ENCODE results near the gene KIF12. TPM values are rescaled to one million over a fixed set of nuclear protein-coding genes. Genes with fewer than 3 reads are reported as not detected.
A peak's percentile ranks its signal among the peaks of the same experiment; 100 is the strongest.
"Not testable (repeated sequence)": the region's sequence is repeated elsewhere in the genome, so short reads cannot be mapped to it uniquely, and the experiment has no call there.

KIF12 gene
- total RNA-seq, 1 donor from 2014 or later, result not detected

DNA sequence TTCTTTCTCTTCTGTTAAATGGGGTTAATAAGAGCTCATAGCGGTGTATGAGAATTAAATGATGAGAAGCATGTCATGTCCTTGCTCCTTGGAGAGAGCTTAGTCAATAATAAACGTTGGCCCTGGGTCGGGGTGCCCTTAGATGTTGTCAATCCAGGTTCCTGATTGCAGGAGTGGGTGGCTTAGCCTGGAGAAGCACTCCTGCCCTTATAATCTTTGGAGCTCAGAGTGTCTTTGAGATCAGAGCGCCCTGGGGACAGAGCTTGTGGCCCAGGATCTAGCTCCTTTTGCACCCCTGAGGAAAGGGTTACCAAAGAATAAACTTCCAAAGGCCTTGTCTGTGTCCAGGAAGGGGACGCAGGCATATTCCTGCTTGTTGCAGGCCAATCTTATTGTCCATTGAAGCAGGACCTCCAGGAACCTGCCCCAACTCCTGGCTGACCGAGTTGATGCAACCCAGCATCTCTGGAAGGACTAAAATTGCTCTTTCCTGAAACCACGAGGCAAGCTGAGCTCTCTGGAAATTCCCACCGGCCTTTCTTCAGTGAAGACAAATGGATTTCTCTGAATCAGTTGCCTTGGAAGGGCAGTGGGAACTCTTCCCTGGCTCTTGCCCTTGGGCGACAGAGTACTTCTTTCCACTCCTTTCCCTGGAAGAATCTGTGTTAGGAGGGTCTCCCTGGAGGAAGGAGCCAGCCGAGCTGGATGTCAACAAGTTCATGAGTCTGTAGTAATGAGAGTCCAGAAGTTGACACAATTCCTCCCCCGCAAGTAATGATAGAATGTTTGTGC lies 14.6 kb downstream of the KIF12 start:
- TF ChIP-seq, protein P1, sequence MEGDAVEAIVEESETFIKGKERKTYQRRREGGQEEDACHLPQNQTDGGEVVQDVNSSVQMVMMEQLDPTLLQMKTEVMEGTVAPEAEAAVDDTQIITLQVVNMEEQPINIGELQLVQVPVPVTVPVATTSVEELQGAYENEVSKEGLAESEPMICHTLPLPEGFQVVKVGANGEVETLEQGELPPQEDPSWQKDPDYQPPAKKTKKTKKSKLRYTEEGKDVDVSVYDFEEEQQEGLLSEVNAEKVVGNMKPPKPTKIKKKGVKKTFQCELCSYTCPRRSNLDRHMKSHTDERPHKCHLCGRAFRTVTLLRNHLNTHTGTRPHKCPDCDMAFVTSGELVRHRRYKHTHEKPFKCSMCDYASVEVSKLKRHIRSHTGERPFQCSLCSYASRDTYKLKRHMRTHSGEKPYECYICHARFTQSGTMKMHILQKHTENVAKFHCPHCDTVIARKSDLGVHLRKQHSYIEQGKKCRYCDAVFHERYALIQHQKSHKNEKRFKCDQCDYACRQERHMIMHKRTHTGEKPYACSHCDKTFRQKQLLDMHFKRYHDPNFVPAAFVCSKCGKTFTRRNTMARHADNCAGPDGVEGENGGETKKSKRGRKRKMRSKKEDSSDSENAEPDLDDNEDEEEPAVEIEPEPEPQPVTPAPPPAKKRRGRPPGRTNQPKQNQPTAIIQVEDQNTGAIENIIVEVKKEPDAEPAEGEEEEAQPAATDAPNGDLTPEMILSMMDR (IDR thresholded peaks at IDR 0.05; ENCODE audit: insufficient read depth, low read length, severe bottlenecking), result no peak
- H3K27me3 ChIP-seq (ENCODE audit: control insufficient read depth, insufficient read depth, low read length), result peaks cover 2% of the 10 kb centered on the region
- no peak overlapping the region for H3K4me3 ChIP-seq (ENCODE audit: low read depth, low read length)
- H3K36me3 ChIP-seq (ENCODE audit: control insufficient read depth, insufficient read depth, low read length), result no peaks in the 10 kb centered on the region
- no peak for FAIRE-seq
- DNase-seq (ENCODE audit: low read depth), result no peak

DNA sequence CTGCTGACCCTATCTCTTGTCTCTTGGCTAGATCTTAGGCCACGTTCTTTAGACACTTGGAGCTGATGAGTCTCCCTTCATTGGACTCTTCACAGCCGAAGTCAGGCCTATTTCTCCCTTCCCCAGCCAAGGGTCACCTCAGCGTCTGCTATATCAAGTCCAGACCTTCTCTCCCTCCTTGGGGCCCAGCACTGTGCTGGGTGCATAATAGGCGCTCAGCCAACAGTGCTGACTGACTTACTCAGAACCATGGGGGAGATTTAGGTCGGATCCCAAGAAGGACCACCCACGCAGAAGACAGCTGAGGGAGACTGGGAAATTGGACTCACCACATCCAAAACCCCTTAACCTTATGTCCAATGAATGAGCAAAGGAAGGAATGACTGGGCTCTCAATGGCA lies 15.4 kb downstream of the KIF12 start:
- DNase-seq (ENCODE audit: low read depth), result no peak

GRCh38 chr9:114082763-114083412 lies 16.2 kb downstream of the KIF12 start:
- not testable (repeated sequence) for H3K27me3 ChIP-seq (ENCODE audit: control insufficient read depth, insufficient read depth, low read length); FAIRE-seq; H3K36me3 ChIP-seq (ENCODE audit: control insufficient read depth, insufficient read depth, low read length); H3K4me3 ChIP-seq (ENCODE audit: low read depth, low read length); DNase-seq (ENCODE audit: low read depth)

More for the DNA sequence above, 15.4 kb downstream of the KIF12 start:
- peaks cover 2% of the 10 kb centered on the region for H3K27me3 ChIP-seq (ENCODE audit: control insufficient read depth, insufficient read depth, low read length)
- FAIRE-seq, result no peak
- H3K36me3 ChIP-seq (ENCODE audit: control insufficient read depth, insufficient read depth, low read length), result no peaks in the 10 kb centered on the region
- TF ChIP-seq, protein P1 (IDR thresholded peaks at IDR 0.05; ENCODE audit: insufficient read depth, low read length, severe bottlenecking), result no peak
- no peak overlapping the region for H3K4me3 ChIP-seq (ENCODE audit: low read depth, low read length)

DNA sequence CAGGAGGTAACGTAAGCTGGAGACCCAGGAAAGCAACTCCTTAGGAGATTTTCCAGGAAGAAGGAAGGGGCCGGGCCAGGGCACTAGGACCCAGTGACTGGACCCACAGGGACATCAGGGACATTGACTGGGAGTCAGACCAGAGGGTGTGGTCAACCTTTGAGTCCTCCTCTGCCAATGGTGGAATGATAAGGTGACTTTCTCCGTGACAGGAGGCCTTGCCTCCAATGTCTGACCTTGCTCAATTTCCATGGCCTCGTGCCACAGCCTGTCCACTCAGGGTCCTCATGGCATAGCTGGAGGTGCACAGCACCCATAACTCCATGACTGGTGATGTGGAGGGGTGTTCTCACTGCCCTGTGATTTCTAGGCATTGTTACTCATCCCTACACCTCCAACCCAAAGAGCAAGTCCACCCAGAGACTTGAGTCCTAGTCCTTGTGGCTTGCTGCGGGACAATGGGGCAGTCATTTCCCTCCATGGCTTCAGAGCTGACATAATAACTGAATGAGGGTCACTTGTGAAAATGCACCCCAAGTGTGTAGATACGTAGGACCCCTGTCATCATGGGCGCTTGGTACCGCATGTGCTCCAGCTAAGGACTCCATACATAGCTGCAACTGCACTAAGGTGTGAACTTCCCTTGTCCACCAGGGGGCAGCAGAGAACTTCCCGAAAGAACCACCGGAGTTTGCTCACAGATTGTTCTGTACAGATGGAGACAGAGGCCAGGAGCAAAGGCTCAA lies 16.9 kb downstream of the KIF12 start:
- Histone ChIP-seq H3K4me3 (ENCODE audit: low read depth, low read length) (no peak overlapping the region), H3K27me3 (ENCODE audit: control insufficient read depth, insufficient read depth, low read length) (peaks cover 4% of the 10 kb centered on the region), H3K36me3 (ENCODE audit: control insufficient read depth, insufficient read depth, low read length) (no peaks in the 10 kb centered on the region)
- TF ChIP-seq, protein P1 (IDR thresholded peaks at IDR 0.05; ENCODE audit: insufficient read depth, low read length, severe bottlenecking), result peak; percentile 90
- peak; percentile 73 for DNase-seq (ENCODE audit: low read depth)
- FAIRE-seq, result peak; percentile 89

DNA sequence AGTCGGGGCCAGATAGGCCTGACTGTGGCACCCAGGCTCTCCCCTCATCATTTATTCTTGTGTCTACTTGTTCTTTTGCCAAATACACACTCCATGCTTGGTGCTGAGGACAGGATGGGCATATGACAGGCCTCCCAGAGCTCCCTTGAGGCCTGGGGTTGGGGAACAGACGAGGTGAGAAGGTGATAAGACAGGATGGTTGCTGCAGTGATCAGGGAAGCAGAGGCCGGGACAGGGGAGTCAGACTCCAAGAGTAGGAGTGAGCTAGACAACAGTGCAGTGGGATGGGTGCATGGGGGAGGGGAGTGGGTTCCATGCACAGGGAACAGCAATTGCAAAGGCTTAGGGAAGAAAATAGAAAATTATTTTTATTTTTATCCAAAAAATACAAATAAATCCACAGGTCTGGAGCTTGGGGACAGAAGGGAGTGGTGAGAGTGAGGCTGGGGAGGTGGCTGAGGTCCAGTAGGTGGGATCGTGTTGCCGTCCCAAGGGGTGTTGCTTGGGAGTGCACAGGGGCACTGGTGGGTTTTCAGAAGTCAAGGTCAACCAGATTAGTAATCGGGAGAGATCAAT lies 17.6 kb downstream of the KIF12 start:
- DNase-seq (ENCODE audit: low read depth) (no peak), FAIRE-seq (no peak)
- no peaks in the 10 kb centered on the region for H3K36me3 ChIP-seq (ENCODE audit: control insufficient read depth, insufficient read depth, low read length)
- TF ChIP-seq, protein P1 (IDR thresholded peaks at IDR 0.05; ENCODE audit: insufficient read depth, low read length, severe bottlenecking), result no peak
- H3K4me3 ChIP-seq (ENCODE audit: low read depth, low read length), result no peak overlapping the region
- H3K27me3 ChIP-seq (ENCODE audit: control insufficient read depth, insufficient read depth, low read length), result peaks cover 4% of the 10 kb centered on the region

Data from bronchial epithelial cell (primary cell).